Osteoblast (primary cell): ENCODE results near the gene LHFPL4. TPM values are rescaled to one million over a fixed set of nuclear protein-coding genes. Genes with fewer than 3 reads are reported as not detected.

Experiments
- DNase-seq: peaks from one replicate; pipeline ENCODE4 v3.0.0; 2011; ENCODE audit warnings: low spot score, mixed read lengths; ENCODE audit not compliant: insufficient read length; ENCODE audit errors: missing footprints
- H2AFZ ChIP-seq: 2 replicates; pipeline ENCODE4 v1.6.0; 2011; ENCODE audit warnings: mild to moderate bottlenecking, low read length
- H3K27ac ChIP-seq: 2 replicates; pipeline ENCODE4 v1.5.1; 2011; ENCODE audit warnings: mild to moderate bottlenecking, low read depth, low read length, moderate library complexity
- H3K27me3 ChIP-seq: 2 replicates; pipeline ENCODE4 v1.6.0; 2012; ENCODE audit warnings: mild to moderate bottlenecking, control low read depth, inconsistent platforms, low read length, moderate library complexity; ENCODE audit not compliant: insufficient read depth
- H3K36me3 ChIP-seq: 2 replicates; pipeline ENCODE4 v1.5.1; 2011; ENCODE audit warnings: mild to moderate bottlenecking, low read length, control low read depth, moderate library complexity; ENCODE audit not compliant: insufficient read depth
- H3K4me1 ChIP-seq: 2 replicates; pipeline ENCODE4 v1.5.1; 2011; ENCODE audit warnings: mild to moderate bottlenecking, low read length, control low read depth, moderate library complexity; ENCODE audit not compliant: insufficient read depth
- H3K4me2 ChIP-seq: 2 replicates; pipeline ENCODE4 v1.6.0; 2011; ENCODE audit warnings: mild to moderate bottlenecking, low read length; ENCODE audit not compliant: insufficient read depth
- H3K4me3 ChIP-seq: fragments of 200-600 bp; sonication (generic); 3 replicates; pipeline ENCODE4 v1.5.1; 2012; ENCODE audit warnings: mild to moderate bottlenecking, low read length, inconsistent platforms; ENCODE audit not compliant: insufficient read depth
- H3K79me2 ChIP-seq: 2 replicates; pipeline ENCODE4 v1.6.0; 2012; ENCODE audit warnings: mild to moderate bottlenecking, low read length, control low read depth, inconsistent platforms; ENCODE audit not compliant: insufficient read depth
- H3K9me3 ChIP-seq: 2 replicates; pipeline ENCODE4 v1.5.1; 2011; ENCODE audit warnings: low read depth, low read length, control low read depth
- H4K20me1 ChIP-seq: 2 replicates; pipeline ENCODE4 v1.6.0; 2012; ENCODE audit warnings: mild to moderate bottlenecking, low read length, control low read depth; ENCODE audit not compliant: insufficient read depth
- CTCF ChIP-seq: IDR thresholded peaks from 2 replicates; pipeline ENCODE4 v1.5.1; 2011; ENCODE audit warnings: mild to moderate bottlenecking, low read depth, low read length, moderate library complexity; ENCODE audit errors: extremely low read depth
- total RNA-seq: library from RNA; depleted of rRNA; stranded (reverse); fragments of >200 nt; gene quantifications from 2 replicates; pipeline ENCODE4 v1.2.3, GENCODE V29; 2012

LHFPL4 gene
- total RNA-seq, 1 donor: not detected

- peak overlapping the region; percentile 74 for H3K4me2 ChIP-seq
- no peaks in the 10 kb centered on the region for H3K36me3 ChIP-seq
- H3K4me1 ChIP-seq: peaks cover 24% of the 10 kb centered on the region
- H3K4me3 ChIP-seq: peak overlapping the region; percentile 51
- H4K20me1 ChIP-seq: peaks cover 3% of the 10 kb centered on the region
- peak; percentile 98 for DNase-seq
- H3K27ac ChIP-seq: no peak overlapping the region
- H3K9me3 ChIP-seq: no peaks in the 10 kb centered on the region
- H2AFZ ChIP-seq: no peak overlapping the region
- TF ChIP-seq CTCF: peak; percentile 86
- H3K79me2 ChIP-seq: no peaks in the 10 kb centered on the region
- H3K27me3 ChIP-seq: peaks cover 5% of the 10 kb centered on the region
Observed at GRCh38 chr3:9500108-9501050, 53.2 kb downstream of the LHFPL4 start.

- H4K20me1 ChIP-seq: peaks cover 3% of the 10 kb centered on the region
- no peaks in the 10 kb centered on the region for H3K79me2 ChIP-seq
- peak overlapping the region; percentile 51 for H3K4me3 ChIP-seq
- no peaks in the 10 kb centered on the region for H3K36me3 ChIP-seq
- no peak overlapping the region for H2AFZ ChIP-seq
- peaks cover 24% of the 10 kb centered on the region for H3K4me1 ChIP-seq
- peak; percentile 82 for DNase-seq
- TF ChIP-seq CTCF: no peak
- H3K9me3 ChIP-seq: no peaks in the 10 kb centered on the region
- peaks cover 5% of the 10 kb centered on the region for H3K27me3 ChIP-seq
- no peak overlapping the region for H3K27ac ChIP-seq
- H3K4me2 ChIP-seq: peak overlapping the region; percentile 74
Observed at GRCh38 chr3:9499455-9500107, 54.0 kb downstream of the LHFPL4 start.

DNA sequence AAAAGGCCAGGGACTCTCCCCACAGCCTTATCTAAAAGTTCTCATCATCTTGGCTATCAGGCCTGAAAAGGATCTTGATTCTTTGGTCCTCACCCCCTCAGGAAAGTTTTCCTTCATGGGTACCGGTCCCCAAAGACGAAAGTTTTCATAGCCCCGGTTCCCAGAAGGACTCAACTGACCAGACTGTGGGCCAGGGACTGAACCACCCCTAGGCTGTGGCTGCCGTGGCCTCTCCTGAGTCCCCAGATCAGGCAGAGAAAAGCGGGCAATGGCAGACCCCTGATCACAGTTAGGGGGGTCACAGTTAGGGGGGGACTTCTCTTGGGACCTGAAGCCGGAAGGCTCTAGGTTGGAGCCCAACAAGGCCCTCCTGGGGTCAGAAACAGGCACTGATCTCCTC, 54.8 kb downstream of the LHFPL4 start:
- Histone ChIP-seq H3K27ac (no peak overlapping the region), H3K9me3 (no peaks in the 10 kb centered on the region), H3K79me2 (no peaks in the 10 kb centered on the region), H3K36me3 (no peaks in the 10 kb centered on the region), H4K20me1 (peaks cover 3% of the 10 kb centered on the region), H2AFZ (no peak overlapping the region), H3K4me1 (peaks cover 24% of the 10 kb centered on the region), H3K27me3 (peaks cover 5% of the 10 kb centered on the region), H3K4me3 (no peak overlapping the region), H3K4me2 (no peak overlapping the region)
- no peak for TF ChIP-seq CTCF
- peak; percentile 75 for DNase-seq
